Esophagus muscularis mucosa (tissue), 4 donors: ENCODE results near the gene SLC7A6. TPM values are rescaled to one million over a fixed set of nuclear protein-coding genes. Genes with fewer than 3 reads are reported as not detected.

Experiments used
- DNase-seq: peaks from one replicate; pipeline ENCODE4 v3.0.0-alpha.2; 2017; ENCODE audit errors: extremely low spot score
- H3K27ac ChIP-seq, 4 donors: fragments of 200-600 bp; sonication (generic); replicated peaks in 1 of 4; 1 replicate in 3 of 4; 2 replicates in 1 of 4; pipeline ENCODE4 v1.5.1; 2016 to 2019; ENCODE audit warnings: mild to moderate bottlenecking in 1 of 4
- H3K27me3 ChIP-seq, 4 donors: fragments of 200-600 bp; sonication (generic); one replicate each; pipeline versions ENCODE4 v1.5.1 to v1.6.0; 2016 to 2019
- H3K36me3 ChIP-seq, 4 donors: fragments of 200-600 bp; sonication (generic); one replicate each; pipeline ENCODE4 v1.5.1; 2016 to 2019
- H3K4me1 ChIP-seq, 4 donors: fragments of 200-600 bp; sonication (generic); one replicate each; pipeline ENCODE4 v1.5.1; 2016 to 2019
- H3K4me3 ChIP-seq, 4 donors: fragments of 200-600 bp; sonication (generic); 1 replicate in 2 of 4; 2 replicates in 2 of 4; pipeline ENCODE4 v1.5.1; 2016 to 2019; ENCODE audit warnings: mild to moderate bottlenecking in 4 of 4, moderate library complexity in 1 of 4
- H3K9me3 ChIP-seq, 4 donors: fragments of 200-600 bp; sonication (generic); 1 replicate in 3 of 4; 2 replicates in 1 of 4; pipeline ENCODE4 v1.5.1; 2016 to 2019
- EP300 ChIP-seq: sonication (generic); formaldehyde crosslinking; IDR thresholded peaks from one replicate; pipeline ENCODE4 v1.6.1; 2017; ENCODE audit warnings: antibody characterized with exemption
- POLR2A ChIP-seq: fragments of 450-650 bp; IDR thresholded peaks from one replicate; pipeline ENCODE4 v1.6.1; 2017; ENCODE audit warnings: antibody characterized with exemption, moderate library complexity, mild to moderate bottlenecking, low read depth
- POLR2AphosphoS5 ChIP-seq, 2 donors: sonication (generic); formaldehyde crosslinking; IDR thresholded peaks; one replicate each; pipeline ENCODE4 v1.6.1; 2017; ENCODE audit warnings: antibody characterized with exemption in 2 of 2
- WGBS: methylation state at CpG from one replicate; pipeline ENCODE4 v1.1.5; 2018; 5-methylcytosine and 5-hydroxymethylcytosine counted together
- intact Hi-C: fragments of 100-400 bp; cut with DNase I; formaldehyde crosslinking; loops from one replicate; pipeline ENCODE4 v1.15.1; 2023
- total RNA-seq, 4 donors: library from RNA; depleted of rRNA; stranded (reverse); fragments of >200 nt; gene quantifications; one replicate each; pipeline versions ENCODE4 v1.1.0 to v1.2.1, GENCODE V29; 2016
- TF ChIP-seq, protein P1 (sequence below), 3 experiments: fragments of 200-600 bp in 2 of 3; fragments of 450-650 bp in 1 of 3; sonication (generic) in 2 of 3; IDR thresholded peaks; one replicate each; pipeline ENCODE4 v1.5.1; 2017 to 2019; ENCODE audit warnings: antibody characterized with exemption in 3 of 3, mild to moderate bottlenecking in 2 of 3, moderate library complexity in 1 of 3

The SLC7A6 gene
- total RNA-seq, 4 donors from 2014 or later, result 18.9 to 37.1 (median 27.3) TPM

DNA sequence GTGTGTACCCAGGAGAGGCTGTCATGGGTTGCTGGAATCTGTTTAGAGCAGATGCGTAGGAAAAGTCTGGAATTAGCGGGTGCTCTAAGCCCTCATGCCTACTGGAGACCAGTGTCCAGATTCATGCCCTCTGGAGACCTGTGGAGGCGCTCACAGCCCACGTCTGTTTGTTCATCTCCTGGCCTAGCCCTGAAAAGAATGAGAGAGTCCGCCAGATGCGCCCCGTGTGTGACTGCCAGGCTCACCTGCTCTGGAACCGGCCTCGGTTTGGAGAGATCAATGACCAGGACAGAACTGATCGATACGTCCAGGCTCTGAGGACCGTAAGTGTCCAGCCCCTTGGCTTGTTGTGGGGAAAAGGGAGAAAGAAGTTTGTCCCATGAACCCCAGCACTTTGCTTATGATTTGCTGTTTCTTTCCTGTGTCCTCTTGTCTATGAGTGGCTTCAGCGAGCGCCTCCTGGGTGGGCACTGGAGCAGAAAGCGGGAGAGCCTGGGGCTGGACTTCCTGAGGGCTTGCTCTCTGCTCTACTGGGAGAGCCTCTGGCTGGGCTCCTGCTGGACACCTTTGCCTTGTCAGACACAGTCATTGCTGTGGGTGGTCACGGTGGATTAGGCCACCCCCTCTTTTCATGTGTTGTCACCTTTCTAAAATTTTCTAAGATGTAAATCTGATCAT, 81.8 kb downstream of the SLC7A6 start:
- no peak for TF ChIP-seq POLR2A
- TF ChIP-seq, protein P1, sequence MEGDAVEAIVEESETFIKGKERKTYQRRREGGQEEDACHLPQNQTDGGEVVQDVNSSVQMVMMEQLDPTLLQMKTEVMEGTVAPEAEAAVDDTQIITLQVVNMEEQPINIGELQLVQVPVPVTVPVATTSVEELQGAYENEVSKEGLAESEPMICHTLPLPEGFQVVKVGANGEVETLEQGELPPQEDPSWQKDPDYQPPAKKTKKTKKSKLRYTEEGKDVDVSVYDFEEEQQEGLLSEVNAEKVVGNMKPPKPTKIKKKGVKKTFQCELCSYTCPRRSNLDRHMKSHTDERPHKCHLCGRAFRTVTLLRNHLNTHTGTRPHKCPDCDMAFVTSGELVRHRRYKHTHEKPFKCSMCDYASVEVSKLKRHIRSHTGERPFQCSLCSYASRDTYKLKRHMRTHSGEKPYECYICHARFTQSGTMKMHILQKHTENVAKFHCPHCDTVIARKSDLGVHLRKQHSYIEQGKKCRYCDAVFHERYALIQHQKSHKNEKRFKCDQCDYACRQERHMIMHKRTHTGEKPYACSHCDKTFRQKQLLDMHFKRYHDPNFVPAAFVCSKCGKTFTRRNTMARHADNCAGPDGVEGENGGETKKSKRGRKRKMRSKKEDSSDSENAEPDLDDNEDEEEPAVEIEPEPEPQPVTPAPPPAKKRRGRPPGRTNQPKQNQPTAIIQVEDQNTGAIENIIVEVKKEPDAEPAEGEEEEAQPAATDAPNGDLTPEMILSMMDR (IDR thresholded peaks at IDR 0.05), result no peak
- TF ChIP-seq POLR2AphosphoS5 (IDR thresholded peaks at IDR 0.05), result no peak
- no peak for TF ChIP-seq EP300
- WGBS, result 94% methylated on average over 14 of the region's 16 CpGs
- intact Hi-C loops, result no loop called here
- no peak overlapping the region for H3K4me3 ChIP-seq
- no peaks in the 10 kb centered on the region for H3K9me3 ChIP-seq
- no peak for DNase-seq
- peaks cover 50 to 95% (median 88%) of the 10 kb centered on the region in 4 donors for H3K36me3 ChIP-seq
- H3K27ac ChIP-seq, result no peak overlapping the region
- H3K4me1 ChIP-seq, result no peaks in the 10 kb centered on the region
- H3K27me3 ChIP-seq, result no peaks in the 10 kb centered on the region

DNA sequence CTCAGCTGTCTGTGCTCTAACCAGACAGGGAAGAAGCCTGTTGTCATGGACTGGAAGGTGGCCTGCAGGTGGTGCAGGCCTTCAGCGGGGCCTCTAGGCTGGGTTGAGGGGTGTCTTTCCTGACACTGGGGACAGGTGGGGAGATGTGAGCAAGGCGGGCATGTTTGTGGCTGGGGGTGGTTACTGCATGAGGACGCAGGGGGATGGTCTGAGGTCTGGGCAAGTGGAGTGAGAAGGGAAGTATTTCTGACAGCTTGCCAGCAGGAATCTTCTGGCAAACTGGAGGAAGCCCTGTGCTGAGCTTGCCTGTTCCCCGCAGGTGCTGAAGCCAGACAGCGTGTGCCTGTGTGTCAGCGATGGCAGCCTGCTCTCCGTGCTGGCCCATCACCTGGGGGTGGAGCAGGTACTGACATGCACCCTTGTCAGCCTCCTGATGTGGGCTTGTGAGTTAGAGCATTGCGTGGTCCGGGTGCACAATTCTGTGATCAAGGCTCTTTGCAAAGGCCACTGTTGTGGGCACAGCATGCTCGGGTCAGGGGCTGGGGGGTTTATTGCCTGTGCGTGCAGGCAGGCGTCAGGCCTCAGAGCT, 82.7 kb downstream of the SLC7A6 start:
- Histone ChIP-seq H3K27ac (no peak overlapping the region), H3K9me3 (no peaks in the 10 kb centered on the region), H3K4me3 (no peak overlapping the region), H3K27me3 (no peaks in the 10 kb centered on the region), H3K4me1 (no peaks in the 10 kb centered on the region), H3K36me3 (peaks cover 50 to 95% (median 88%) of the 10 kb centered on the region in 4 donors)
- DNase-seq, result no peak
- intact Hi-C loops, result no loop called here
- WGBS, result 86% methylated on average over 12 of the region's 12 CpGs
- TF ChIP-seq POLR2AphosphoS5 (IDR thresholded peaks at IDR 0.05), result no peak
- TF ChIP-seq, protein P1 (IDR thresholded peaks at IDR 0.05), result no peak
- TF ChIP-seq POLR2A, result no peak
- no peak for TF ChIP-seq EP300

DNA sequence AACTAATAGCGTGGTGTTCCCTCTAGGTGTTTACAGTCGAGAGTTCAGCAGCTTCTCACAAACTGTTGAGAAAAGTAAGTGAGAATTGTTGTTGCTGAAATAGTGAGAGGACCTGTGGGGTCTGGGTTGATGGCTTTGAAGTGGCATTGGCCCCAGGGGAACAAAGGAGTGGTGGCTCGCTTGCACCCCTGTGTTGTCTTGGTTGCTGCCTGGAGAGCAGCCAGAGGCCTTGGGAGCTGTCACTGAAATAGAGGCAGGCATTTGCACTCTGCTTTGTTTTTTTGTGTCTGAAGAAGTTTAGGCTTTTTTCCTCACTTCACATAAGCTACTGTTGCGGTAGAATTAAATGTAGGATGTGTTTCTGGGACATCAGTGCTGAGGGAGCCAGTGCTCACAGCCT, 83.3 kb downstream of the SLC7A6 start:
- no peak overlapping the region for H3K4me3 ChIP-seq
- no peak for TF ChIP-seq POLR2A
- no peak for TF ChIP-seq POLR2AphosphoS5 (IDR thresholded peaks at IDR 0.05)
- TF ChIP-seq, protein P1 (IDR thresholded peaks at IDR 0.05), result no peak
- no peaks in the 10 kb centered on the region for H3K27me3 ChIP-seq
- intact Hi-C loops, result no loop called here
- no peaks in the 10 kb centered on the region for H3K9me3 ChIP-seq
- peaks cover 50 to 95% (median 88%) of the 10 kb centered on the region in 4 donors for H3K36me3 ChIP-seq
- no peaks in the 10 kb centered on the region for H3K4me1 ChIP-seq
- WGBS, result 78% methylated on average over 4 of the region's 4 CpGs
- DNase-seq, result no peak
- H3K27ac ChIP-seq, result no peak overlapping the region

DNA sequence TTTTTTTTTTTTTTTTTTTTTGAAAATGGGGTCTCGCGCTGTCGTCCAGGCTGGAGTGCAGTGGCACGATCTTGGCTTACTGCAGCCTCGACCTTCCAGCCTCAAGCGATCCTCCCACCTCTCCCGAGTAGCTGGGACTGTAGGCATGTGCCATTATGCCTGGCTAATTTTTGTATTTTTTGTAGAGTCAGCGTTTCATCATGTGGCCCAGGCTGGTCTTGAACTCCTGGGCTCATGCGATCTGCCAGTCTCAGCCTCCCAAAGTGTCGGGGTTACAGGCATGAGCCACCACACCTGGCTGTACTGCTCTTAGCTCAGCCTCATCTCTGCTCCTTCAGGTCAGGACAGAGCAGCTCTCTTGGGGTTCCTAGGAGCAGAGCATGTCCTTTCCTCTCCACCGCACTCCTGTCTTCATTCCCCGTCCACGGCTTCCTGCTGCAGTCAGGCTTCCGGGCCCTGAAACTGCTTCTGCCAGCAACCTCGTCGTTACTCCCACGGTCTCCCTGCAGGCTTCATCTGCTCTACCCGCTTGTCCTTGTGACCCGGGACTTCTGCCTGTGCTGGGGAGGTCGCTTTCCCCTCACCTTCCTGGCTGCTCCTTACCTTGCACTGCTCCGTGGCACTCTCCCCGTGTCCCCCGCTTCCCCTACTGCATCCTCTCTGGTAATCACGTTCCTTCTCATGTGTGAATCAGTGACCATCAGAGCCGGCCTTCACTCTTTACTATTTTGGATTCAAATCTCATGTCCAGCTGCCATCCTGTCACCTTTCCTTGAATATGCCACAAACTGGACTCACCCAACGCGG, 84.5 kb downstream of the SLC7A6 start:
- TF ChIP-seq, protein P1 (IDR thresholded peaks at IDR 0.05), result no peak
- TF ChIP-seq POLR2A, result no peak
- no peak for TF ChIP-seq EP300
- TF ChIP-seq POLR2AphosphoS5 (IDR thresholded peaks at IDR 0.05), result no peak
- no peak for DNase-seq
- no peak overlapping the region for H3K27ac ChIP-seq
- H3K36me3 ChIP-seq, result peaks cover 61 to 95% (median 89%) of the 10 kb centered on the region in 4 donors
- no peaks in the 10 kb centered on the region for H3K4me1 ChIP-seq
- 91% methylated on average over 27 of the region's 27 CpGs for WGBS
- H3K4me3 ChIP-seq, result no peak overlapping the region
- H3K27me3 ChIP-seq, result no peaks in the 10 kb centered on the region
- no peaks in the 10 kb centered on the region for H3K9me3 ChIP-seq
- intact Hi-C loops, result no loop called here
